G401 (cell line): Measurements from ENCODE around the gene DGCR6. TPM values are rescaled to one million over a fixed set of nuclear protein-coding genes. Genes with fewer than 3 reads are reported as not detected.
"Not testable (repeated sequence)": the region's sequence is repeated elsewhere in the genome, so short reads cannot be mapped to it uniquely, and the experiment has no call there.

Experiments used
- DNase-seq: peaks from one replicate; pipeline ENCODE4 v3.0.0-alpha.2; 2015; ENCODE audit warnings: low spot score
- in situ Hi-C: cut with HindIII; loops from 2 replicates; pipeline ENCODE4 v1.10.0; 2016; ENCODE audit warnings: low sequenced_read_pairs, mixed read lengths
- total RNA-seq: library from RNA; depleted of rRNA; stranded (reverse); fragments of >200 nt; shearing (Covaris generic); gene quantifications from 2 replicates; pipeline ENCODE4 v1.2.3, GENCODE V29; 2014

DGCR6 gene
- total RNA-seq, 1 experiment from 2014 or later = 6.4 TPM

DNA sequence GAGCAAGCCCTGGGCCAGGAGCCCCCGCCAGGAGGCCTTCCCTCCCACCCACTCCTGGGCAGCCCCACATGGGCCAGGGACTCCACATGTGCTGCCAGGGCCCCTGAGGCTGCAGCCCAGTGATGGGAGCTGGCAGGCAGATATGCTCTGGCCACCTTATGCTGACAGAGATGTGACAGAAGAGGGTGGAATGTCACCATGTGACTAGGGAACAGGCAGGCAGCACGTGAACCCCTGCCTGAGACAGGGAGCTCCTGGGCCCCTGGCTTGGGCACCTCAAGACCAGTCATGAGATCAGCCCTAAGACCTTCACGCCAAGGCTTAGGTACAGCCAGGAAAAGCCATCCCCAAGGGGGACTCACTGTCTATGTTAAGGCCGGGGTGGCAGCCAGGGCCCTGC lies 20.9 kb downstream of the DGCR6 start:
- DNase-seq = no peak
- in situ Hi-C loops = no loop called here

GRCh38 chr22:18927573-18927972 lies 21.5 kb downstream of the DGCR6 start:
- DNase-seq = no peak
- in situ Hi-C loops = no loop called here

DNA sequence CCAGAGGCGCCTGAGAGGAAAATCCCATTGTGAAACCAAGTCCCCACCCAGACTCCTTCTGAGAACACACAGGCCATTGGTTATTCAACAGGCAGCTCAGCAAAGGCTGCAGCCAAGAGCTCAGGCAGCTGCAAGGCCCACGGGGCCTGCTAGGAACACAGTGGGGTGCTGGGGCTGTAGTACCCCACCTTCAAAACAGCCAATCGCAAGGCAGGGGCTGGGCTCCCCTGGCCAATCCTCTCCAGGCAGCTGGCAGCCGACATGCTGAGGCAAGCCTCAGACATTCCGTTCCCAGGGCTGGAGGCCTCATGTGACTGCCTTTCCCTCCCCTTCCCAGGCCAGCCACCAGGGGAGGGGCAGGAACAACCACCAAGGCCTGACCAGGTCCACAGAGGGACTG lies 23.3 kb downstream of the DGCR6 start:
- no peak for DNase-seq

GRCh38 chr22:18931905-18932652 lies 26.0 kb downstream of the DGCR6 start:
- in situ Hi-C loops = no loop called here
- no peak for DNase-seq

More for the DNA sequence above, 23.3 kb downstream of the DGCR6 start:
- in situ Hi-C loops = no loop called here

GRCh38 chr22:18933914-18934313 lies 27.8 kb downstream of the DGCR6 start:
- DNase-seq = no peak
- in situ Hi-C loops = no loop called here

DNA sequence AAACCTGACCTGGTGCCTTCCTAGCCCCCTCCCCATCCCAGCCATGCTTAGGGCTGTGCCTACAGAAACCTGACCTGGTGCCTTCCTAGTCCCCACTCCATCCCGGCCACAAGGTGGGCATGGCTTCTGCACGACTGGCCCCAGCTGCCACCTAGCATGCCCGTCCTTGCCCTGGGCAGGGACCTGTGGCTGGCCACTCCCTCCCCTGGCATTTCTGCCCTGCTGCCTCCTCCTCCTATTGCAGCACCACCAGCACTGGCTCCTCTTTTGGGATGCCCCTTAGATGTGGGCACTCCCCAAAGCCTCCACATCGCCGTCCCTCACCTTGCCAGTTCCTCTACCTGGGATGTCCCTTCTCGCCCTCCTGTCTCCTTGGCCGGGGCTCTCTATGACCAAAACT lies 28.6 kb downstream of the DGCR6 start:
- in situ Hi-C loops, DNase-seq: not testable (repeated sequence)

GRCh38 chr22:18935889-18936529 lies 29.9 kb downstream of the DGCR6 start, which contains the start of gene PRODH:
Gene PRODH (minus strand): TSS chr22:18936293. CDS start chr22:18936287, 6 bp downstream.
- in situ Hi-C loops = no loop called here
- DNase-seq = no peak

DNA sequence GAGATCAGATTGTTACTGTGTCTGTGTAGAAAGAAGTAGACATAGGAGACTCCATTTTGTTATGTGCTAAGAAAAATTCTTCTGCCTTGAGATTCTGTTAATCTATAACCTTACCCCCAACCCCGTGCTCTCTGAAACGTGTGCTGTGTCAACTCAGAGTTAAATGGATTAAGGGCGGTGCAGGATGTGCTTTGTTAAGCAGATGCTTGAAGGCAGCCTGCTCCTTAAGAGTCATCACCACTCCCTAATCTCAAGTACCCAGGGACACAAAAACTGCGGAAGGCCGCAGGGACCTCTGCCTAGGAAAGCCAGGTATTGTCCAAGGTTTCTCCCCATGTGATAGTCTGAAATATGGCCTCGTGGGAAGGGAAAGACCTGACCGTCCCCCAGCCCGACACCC lies 32.6 kb downstream of the DGCR6 start:
- in situ Hi-C loops = not testable (repeated sequence)

GRCh38 chr22:18947105-18947504 lies 41.0 kb downstream of the DGCR6 start:
- DNase-seq, in situ Hi-C loops: not testable (repeated sequence)

More for the DNA sequence above, 32.6 kb downstream of the DGCR6 start:
- DNase-seq = not testable (repeated sequence)

DNA sequence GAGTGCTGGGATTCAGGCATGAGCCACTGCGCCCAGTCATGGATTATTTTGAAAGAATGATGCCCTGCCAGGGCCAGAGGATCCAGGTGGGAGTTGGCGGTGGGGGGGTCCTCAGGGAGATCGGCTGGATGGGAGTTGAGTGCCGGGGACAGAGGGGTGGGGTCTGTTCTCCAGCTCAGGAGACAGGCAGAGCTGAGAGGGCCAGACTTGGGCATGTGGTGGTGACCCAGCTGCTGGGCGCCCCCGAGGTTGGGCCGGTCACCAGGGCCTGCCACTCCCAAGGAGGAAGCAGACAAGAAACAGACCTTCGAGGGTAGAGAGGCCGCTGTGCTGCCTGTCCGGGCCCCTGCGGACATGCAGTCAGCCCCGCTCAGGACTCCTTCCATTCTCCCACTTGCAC lies 41.8 kb downstream of the DGCR6 start:
- in situ Hi-C loops = no loop called here
- no peak for DNase-seq

GRCh38 chr22:18950141-18950540 lies 44.0 kb downstream of the DGCR6 start:
- DNase-seq = no peak
- in situ Hi-C loops = no loop called here

DNA sequence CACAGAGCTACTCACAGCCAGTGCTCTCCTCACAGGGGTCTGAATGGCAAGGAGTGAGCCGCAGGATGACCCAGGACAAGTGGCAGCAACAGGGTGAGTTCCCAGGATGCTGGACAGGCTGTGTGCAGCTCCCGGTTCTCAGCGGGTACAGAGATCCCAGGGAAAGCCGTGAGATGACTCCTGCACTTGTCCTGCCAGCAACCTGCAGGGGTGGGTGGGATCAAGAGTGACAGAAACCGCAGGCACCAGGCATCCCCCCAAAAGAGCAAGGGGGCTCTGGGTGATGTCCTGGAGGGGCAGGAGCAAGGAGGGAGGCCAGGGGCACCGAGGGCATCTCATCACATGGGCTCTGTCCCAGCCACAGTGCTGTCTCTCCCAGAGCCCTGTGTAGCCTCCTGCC lies 45.9 kb downstream of the DGCR6 start:
- in situ Hi-C loops = no loop called here
- DNase-seq = no peak

DNA sequence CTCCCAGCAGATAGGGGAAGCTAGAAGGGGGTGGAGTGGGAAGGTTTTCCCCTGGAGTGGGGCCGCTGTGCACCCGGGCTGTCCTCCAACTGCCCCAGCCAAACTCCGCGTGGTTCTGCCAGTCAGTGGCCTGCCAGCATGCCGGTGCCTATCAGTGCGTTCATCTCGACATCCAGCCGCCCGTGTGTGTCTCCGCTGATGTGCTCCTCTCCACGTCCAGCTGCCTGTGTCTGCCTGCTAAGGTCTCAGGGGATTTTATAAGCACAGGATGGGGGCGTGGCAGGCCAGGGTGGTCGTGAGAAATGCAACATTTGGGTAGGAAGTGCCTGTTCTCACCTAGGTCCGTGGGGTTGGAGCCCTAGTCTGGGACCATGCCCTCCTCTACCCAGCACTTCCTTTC lies 47.0 kb downstream of the DGCR6 start:
- in situ Hi-C loops, DNase-seq: not testable (repeated sequence)

- in situ Hi-C loops = not testable (repeated sequence)
- peak; percentile 69 for DNase-seq
Observed at GRCh38 chr22:18954303-18954989, 48.3 kb downstream of the DGCR6 start.

- in situ Hi-C loops = no loop called here
- DNase-seq = no peak
Observed at GRCh38 chr22:18954990-18955571, 49.0 kb downstream of the DGCR6 start.

DNA sequence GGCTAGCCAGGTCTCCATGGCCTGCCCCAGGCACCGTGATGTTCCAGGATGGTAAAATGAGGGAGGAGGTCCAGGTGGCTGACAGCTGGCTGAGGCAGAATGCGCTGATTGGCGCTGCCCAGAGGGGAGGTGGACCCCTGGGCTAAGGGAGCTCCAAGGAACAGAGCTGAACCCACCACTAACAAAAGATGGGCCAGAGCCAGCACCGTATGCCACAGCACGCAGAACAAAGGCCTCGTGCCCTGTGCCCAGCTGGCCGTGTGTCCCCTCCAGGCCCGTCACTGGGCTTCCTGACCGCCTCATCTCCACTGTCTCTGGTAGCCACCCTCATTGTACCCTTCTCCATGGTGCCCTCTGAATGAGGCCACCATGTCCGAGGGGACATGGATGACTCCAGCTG lies 49.6 kb downstream of the DGCR6 start:
- in situ Hi-C loops = no loop called here
- DNase-seq = no peak

- DNase-seq, in situ Hi-C loops: not testable (repeated sequence)
Observed at GRCh38 chr22:18956121-18956895, 50.2 kb downstream of the DGCR6 start.

DNA sequence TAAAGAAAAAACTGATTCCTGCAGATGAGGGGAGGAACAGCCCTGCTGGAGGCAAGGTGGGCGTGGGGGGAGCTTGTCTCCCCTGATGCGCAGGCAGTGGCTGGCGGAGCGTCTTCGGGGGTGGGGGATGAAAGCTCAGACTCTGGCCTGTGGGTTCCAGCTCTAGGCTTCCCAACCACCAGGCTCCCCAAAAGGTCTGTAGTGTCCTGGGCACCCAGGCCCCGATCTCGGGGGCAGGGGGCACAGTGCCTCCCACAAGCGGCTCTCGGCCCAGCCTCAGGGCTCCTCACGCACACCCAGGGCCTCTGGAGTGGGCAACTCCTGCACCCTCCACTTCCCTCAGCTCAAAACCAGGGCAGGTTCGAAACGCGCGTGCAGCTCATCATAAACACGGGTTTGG lies 50.8 kb downstream of the DGCR6 start:
- DNase-seq, in situ Hi-C loops: not testable (repeated sequence)
